ENCODE data around the gene JMY.

The JMY gene

DNA sequence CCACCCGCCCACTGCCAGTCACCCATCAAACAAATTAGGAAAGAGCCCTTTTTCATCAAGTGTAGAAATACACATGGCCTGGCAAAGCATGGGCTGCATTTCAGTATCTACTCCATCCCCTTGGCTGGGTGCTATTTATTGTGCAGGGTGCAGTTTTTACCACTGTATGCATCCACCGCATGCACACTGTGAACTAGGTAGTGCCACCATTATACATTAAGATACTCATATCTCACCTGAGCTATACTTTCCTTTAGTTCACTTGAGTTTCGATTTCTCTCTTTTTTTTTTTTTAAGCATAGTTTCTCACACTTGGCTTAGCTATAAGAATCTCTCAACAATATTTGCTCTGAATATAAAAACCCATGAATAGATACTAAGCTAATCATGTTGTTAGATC lies 49.4 kb downstream of the JMY start:
- no peak overlapping the region for H3K4me3 ChIP-seq (ENCODE audit: low read depth, low read length)
- no peak for DNase-seq (ENCODE audit: low read depth)

DNA sequence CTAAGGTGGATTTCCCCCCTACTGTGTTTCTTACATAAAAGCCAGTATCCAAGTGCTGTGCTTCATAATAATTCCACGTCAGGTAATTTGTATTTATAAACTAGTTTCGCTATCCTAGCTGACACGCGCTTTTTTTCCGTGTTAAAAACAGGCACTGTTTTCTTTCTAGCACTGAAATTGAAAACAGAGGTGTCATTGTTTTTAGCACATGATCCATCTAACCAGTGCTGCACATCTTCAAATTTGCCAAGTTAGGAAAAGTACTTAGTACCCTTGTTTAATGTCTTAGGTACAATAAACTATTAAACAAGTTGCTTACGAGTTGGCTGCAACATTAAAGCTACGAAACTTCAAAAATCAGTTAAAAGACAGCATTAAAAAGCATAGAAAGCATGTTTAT lies 49.9 kb downstream of the JMY start:
- DNase-seq (ENCODE audit: low read depth), result no peak
- H3K4me3 ChIP-seq (ENCODE audit: low read depth, low read length), result no peak overlapping the region

DNA sequence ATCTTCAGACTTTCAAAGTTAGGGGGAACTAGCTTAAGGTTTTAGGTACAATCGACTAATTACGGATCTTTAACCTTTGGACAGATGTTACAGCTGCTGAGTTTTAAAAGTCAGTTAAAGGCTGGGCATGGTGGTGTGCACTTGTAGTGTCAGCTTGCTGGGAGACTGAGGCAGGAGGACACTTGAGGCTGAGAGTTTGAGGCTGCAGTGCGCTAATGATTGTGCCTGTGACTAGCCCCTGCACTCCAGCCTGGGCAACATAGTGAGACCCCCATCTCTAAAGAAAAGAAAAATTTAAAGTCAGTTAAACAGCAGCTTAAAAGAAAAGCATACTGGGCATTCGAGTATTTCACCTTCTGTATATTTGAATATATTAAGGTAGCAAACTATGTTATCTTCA lies 51.4 kb downstream of the JMY start:
- DNase-seq (ENCODE audit: low read depth), result no peak

DNA sequence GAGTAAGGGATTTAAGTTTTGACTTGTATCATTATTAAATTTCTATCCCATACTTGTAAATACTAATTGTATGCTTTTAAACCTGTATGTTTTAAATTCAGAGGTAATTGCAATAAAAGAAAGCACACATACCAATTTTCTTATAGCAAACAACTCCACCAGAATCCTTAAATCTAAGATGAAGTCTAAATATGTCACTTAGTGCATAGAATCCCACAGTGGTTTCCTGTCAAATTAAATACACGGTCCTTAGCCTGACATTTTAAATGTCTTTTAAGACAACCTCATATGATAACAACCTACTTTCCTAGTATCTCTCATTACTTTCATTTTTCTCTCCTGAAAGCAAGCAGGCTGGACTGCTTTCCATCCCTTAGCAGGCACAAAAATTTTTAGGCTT lies 52.0 kb downstream of the JMY start:
- DNase-seq (ENCODE audit: low read depth), result no peak

More for the DNA sequence above, 51.4 kb downstream of the JMY start:
- H3K4me3 ChIP-seq (ENCODE audit: low read depth, low read length), result no peak overlapping the region

DNA sequence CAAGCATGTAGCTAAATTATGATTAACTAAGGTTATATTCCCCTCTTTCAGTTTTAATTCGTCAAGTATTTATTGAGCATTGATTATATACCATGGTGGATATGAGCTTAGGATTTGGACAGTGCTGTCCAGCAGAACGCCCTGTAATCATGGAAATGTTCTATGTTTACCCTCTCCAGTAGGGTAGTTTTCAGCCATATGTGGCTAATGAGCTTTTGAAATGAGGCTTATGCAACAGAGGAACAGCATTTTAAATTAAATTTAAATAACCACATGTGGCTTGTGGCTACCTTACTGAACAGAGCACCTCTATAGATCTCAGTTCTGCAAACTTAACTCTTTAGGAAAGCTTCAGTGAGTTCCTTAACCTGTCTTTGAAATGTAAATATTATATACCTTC lies 59.1 kb downstream of the JMY start:
- no peak for DNase-seq (ENCODE audit: low read depth)
- no peak overlapping the region for H3K4me3 ChIP-seq (ENCODE audit: low read depth, low read length)

More for the DNA sequence above, 52.0 kb downstream of the JMY start:
- H3K4me3 ChIP-seq (ENCODE audit: low read depth, low read length), result no peak overlapping the region

DNA sequence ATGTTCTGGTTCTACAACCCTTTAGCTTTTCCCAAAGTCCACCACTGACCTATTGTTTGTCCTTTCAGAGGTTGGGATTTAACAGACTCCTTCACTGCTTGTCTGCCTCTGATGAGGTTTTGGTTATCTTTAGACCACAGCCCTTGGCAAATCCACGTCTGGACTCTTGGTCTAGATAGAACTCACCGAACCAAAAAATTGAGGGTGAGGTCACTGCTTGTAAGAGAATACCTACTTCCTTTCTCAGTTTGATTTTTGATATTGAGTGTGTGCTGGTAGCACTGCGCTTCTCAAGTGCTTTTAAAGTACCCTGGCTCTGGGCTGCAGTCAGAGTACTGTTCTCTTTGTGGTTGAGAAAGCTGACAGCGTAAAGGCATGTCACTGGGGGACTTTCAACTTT lies 61.7 kb downstream of the JMY start:
- no peak for DNase-seq (ENCODE audit: low read depth)
- no peak overlapping the region for H3K4me3 ChIP-seq (ENCODE audit: low read depth, low read length)

DNA sequence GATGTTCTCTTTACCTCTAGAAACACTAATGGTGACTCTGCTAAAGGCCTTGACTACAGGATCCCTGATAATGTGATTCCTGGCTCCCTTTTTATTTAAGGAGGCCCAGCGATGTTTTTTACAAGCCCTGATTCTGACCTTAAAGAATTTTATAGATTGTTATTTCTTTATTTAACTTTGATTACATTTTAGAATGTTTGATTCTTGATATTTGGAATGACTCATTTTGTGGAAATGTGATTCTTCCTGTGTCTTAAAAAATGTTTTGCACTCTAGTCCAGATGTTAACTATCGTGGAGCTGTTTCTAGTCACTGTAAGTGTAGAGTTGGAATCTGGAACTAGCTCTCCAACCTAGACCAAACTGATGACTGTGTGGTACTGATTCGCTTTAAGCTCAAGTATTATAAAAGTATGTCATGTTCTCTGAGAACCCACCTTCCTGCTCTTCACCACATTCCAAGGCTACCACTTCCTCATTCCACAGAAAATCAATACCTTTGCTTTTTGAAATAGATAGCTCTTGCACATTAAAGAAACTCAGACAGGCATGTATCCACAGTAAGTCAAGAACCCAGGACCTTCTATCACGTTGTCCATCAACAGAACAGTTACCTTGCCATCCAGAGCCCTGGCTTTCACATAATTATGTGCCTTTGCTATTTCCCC lies 65.2 kb downstream of the JMY start:
- no peak for DNase-seq (ENCODE audit: low read depth)
- no peak overlapping the region for H3K4me3 ChIP-seq (ENCODE audit: low read depth, low read length)

DNA sequence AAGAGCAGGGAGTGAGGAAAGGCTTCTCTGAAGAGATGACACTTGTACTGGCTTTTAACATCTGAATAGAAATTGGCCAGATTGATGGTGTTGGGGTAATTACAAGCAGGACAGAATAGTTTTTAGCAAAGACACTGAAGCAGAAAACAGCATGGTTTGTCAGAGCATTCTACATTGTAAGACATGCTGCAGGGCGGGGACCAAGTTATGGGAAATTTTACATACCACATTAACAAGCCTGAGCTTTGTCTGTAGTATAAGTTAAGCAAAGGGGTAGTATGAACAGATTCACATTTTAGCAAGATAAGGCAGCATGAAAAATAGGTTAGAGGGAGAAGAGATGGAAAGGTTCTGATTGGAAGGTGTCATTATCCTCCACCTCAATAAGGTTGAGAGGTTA lies 66.5 kb downstream of the JMY start:
- H3K4me3 ChIP-seq (ENCODE audit: low read depth, low read length), result no peak overlapping the region
- no peak for DNase-seq (ENCODE audit: low read depth)

DNA sequence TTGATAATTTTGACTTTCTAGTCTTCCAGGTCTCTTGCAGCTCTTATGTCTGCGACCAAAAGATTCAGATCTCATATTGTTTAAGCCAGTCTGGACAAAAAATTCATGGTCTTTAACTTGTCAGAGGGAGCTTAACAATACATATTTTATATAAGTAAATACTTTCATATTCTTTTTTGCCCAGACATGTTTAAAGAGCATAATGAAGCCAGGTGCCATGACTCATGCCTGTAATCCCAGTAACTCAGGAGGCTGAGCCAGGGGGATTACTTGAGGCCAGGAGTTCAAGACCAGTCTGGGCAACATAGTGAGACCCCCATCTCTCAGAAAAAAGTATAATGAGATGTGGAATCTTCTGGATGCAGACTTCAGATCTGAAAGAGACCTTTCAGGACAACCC lies 69.8 kb downstream of the JMY start:
- DNase-seq (ENCODE audit: low read depth), result no peak
- no peak overlapping the region for H3K4me3 ChIP-seq (ENCODE audit: low read depth, low read length)

DNA sequence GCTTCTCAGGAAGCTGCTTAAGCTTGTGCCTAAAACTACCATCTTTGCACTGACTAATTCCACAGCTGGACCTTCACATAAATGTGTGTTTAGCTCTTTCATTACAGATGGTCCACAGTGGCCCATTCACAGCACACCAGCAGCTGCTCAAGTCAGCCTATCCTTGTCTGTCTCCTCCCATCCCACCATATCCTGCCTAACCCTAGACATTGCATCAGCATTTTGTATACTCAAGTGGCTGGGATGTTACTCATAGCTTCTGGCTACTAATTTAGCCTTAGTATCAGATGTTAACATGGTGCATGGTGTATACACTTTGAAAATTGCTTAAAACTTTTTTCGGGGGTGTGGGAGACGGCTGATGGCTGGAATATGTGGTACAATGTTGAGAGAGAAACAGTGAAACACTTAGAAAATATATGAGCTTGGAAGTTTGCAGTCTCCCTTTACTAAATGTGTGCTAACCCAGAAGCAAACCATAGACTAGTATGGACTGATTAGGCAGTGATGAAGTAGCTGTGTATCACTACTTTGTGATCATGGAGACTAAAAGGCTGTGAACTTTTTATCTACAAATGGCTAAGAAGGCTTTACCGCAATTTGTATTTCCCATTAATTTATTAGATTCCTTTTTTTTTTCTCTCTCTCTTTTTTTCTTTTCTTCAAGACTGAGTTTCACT lies 83.1 kb downstream of the JMY start:
- no peak overlapping the region for H3K4me3 ChIP-seq (ENCODE audit: low read depth, low read length)
- peak; percentile 82 for DNase-seq (ENCODE audit: low read depth)

DNA sequence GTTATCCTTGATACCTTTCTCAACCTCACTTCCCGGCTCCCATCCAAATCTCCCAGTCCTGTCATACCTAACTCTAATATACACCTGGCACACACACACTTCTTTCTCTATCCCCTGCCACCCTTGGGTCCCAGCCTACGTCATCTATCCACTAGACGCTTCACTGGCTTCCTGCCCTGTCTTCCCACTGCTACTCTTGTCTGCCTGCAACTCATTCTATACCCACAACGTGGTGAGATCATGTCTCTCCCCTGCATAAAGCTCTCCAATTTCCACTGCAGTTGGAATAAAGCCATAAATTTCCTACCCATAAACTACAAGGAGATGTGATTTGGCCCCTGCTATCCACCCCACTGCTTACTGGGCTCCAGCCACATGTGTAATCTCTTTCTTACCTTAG lies 93.5 kb downstream of the JMY start:
- DNase-seq (ENCODE audit: low read depth), result no peak
- H3K4me3 ChIP-seq (ENCODE audit: low read depth, low read length), result no peak overlapping the region

DNA sequence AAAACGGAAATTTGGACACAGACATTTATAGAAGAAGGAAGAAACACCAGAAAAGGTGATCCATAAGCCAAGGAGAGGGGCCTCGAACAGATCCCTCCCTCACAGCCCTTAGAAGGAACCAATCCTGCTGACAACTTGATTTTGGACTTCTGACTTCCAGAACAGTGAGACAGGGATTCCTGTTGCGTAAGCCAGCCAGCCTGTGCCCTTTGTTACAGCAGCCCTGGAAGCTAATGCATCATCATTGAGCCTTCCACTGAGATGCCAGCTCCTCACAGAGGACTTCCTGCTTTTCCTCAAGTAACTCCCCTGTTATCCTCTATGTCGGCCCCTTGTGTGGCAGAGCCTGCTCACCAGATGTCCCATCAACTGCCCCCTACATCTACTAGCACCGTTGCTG lies 94.1 kb downstream of the JMY start:
- DNase-seq (ENCODE audit: low read depth), result no peak
- H3K4me3 ChIP-seq (ENCODE audit: low read depth, low read length), result no peak overlapping the region

DNA sequence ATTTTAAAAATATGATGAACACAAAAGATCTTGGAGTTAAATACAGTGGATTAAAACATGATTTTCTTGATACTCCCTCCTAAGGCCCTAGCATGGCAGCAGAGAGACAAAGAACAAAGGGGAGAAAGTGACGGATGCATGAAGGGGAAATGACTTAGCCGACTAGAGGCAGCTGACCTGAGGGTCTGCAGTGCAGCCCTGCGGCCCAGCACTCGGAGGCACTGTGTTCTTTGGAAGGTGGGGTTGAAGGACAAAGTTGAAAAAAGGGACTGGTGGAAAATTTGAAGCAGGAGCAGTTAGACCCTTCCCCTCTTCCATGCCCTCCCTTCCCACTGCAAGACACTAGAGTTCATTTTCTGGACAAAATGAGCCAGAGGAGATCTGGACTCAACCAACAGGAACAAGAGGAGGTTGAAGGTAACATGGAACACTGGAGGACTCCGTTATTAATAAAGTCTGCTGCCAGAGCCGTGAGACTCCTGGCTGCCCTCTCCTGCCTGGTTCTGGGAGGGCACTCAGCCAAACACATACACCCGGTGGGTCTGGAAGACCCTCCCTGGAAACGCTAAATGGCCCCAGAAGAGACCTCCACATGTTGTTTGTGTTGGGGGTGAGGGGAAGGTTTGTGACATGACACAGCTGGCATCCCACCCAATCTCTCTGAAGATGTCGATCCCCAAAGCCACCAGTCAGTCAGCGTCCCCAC lies 98.1 kb downstream of the JMY start:
- no peak overlapping the region for H3K4me3 ChIP-seq (ENCODE audit: low read depth, low read length)
- no peak for DNase-seq (ENCODE audit: low read depth)

DNA sequence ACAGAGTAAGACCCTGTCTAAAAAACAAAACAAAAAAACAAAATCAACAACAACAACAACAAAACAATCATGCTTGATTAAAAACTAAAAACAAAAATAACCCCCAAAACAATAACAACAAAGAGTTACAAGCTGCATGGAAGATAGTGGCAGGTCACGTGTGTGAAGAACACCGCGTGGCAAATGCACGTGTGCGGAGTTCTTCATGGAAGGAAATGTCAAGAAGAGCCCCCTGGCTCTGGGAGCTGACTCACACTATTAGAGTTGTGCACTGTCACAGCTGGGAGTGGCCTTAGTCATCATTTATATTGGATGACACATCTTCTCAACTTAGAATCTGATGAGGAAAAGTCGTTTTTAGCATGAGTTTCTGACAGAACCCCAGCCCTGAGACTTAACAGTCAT lies 110.5 kb downstream of the JMY start:
- peak; percentile 11 for DNase-seq (ENCODE audit: low read depth)
- no peak overlapping the region for H3K4me3 ChIP-seq (ENCODE audit: low read depth, low read length)

DNA sequence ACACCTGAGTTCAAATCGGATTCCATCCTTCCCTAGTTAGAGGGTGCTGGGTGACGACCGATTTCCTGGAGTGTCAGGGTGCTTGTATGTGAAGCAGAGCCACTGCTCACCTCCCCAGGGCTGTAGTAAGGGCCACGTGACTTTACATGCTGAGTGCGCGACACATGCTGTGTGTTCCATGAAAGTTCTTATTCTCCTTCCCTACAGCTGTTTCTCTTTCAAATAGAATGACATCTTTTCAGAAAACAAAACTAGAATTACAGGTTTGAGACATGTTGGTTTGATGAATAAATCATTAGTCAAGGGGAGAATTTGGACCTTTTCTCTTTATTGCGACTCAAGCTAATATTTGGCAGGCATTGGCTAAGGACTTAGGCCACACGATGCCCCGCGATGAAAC lies 113.1 kb downstream of the JMY start:
- DNase-seq (ENCODE audit: low read depth), result no peak
- H3K4me3 ChIP-seq (ENCODE audit: low read depth, low read length), result no peak overlapping the region

DNA sequence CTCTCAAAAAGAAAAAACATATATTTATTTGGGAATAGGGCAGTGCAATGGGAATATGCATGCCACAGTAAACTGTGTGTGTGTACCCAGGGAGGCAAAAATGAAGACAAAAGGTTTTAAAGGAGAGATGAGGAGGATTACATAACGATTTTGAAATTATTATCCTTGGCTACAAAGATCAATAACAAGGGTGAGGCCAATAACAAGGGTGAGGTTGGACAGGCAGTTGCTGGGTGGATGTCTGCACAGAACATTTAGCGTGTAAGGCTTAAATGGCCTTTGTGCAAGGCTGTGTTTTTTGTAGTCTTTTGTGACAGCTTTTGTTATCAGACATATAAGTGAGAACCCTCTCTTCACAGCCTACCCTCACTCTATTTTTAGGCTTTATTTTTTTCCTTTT lies 114.0 kb downstream of the JMY start:
- DNase-seq (ENCODE audit: low read depth), result no peak
- H3K4me3 ChIP-seq (ENCODE audit: low read depth, low read length), result no peak overlapping the region

DNA sequence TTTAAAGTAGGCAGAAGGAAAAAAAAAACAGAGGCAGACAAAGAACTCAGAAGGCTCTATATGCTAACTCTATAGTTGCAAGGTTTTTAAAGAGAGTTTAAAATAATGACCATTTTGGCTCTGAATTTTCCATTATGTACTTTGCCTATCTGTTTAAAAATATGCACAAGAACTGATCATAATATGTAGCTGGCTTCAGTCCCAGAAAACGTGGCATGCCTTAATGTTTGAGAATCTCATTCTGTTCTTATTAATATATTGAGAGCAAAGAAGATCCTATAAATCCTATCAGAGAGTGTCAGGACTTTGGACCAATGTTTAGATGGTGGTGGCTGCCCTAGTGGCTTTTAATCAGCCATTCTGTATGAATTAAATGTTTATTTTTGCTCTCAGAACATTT lies 121.5 kb downstream of the JMY start:
- no peak for DNase-seq (ENCODE audit: low read depth)
- no peak overlapping the region for H3K4me3 ChIP-seq (ENCODE audit: low read depth, low read length)
